Right lobe of liver (tissue), 4 donors: ENCODE data around the gene PSMD13.

Experiments
- CTCF ChIP-seq, 4 donors: fragments of 200-600 bp in 3 of 4; fragments of 450-650 bp in 1 of 4; IDR thresholded peaks; one replicate each; pipeline versions ENCODE4 v1.5.1 to v1.8.0; 2016 to 2022; ENCODE audit warnings: antibody characterized with exemption in 4 of 4, mild to moderate bottlenecking in 2 of 4
- POLR2A ChIP-seq: fragments of 450-650 bp; IDR thresholded peaks from one replicate; pipeline ENCODE4 v1.6.1; 2017; ENCODE audit warnings: antibody characterized with exemption, mild to moderate bottlenecking
- donor health status: DM: no; HTN: no; CAD: no.
- donor health status: DM: no; HTN: no; CAD: no.
- donor health status: DM: no; HTN: yes; CAD: no.

GRCh38 chr11:207863-208180 lies 29.0 kb upstream of the PSMD13 start:
- TF ChIP-seq CTCF (IDR thresholded peaks at IDR 0.05) (no peak), POLR2A (no peak)
